IMR-90 (cell line): ENCODE data around the gene TBC1D1. TPM values are rescaled to one million over a fixed set of nuclear protein-coding genes. Genes with fewer than 3 reads are reported as not detected.
A peak's percentile ranks its signal among the peaks of the same experiment; 100 is the strongest.

Experiments
- ATAC-seq: fragments of 200-7000 bp; cut with Tn5 transposase; 2 replicates; pipeline ENCODE4 v1.9.1; 2020; ENCODE audit warnings: low read depth, mild to moderate bottlenecking, moderate library complexity
- Bru-seq: library from RNA; stranded (reverse); fragments of 400-500 nt; gene quantifications from one replicate; lab custom pipeline; 2021; lab: Mats Ljungman, UMichigan
- BruChase-seq, 2 experiments: library from RNA; stranded (reverse); fragments of 400-500 nt; gene quantifications; one replicate each; lab custom pipeline; 2021; lab: Mats Ljungman, UMichigan
- BruUV-seq: library from RNA; stranded (reverse); fragments of 400-500 nt; replicated peaks from 2 replicates; lab custom pipeline; 2021; lab: Mats Ljungman, UMichigan
- CTCF ChIA-PET: fragments of 300-600 bp; formaldehyde crosslinking; extraction: SDS; loops from one replicate; lab custom pipeline; 2021; ENCODE audit warnings: antibody characterized with exemption; lab: Yijun Ruan, JAX
- POLR2A ChIA-PET: fragments of 300-600 bp; sonication (Branson Sonifier 250); formaldehyde crosslinking; loops from one replicate; lab custom pipeline; 2022; ENCODE audit warnings: antibody characterized with exemption; ENCODE audit not compliant: unreplicated experiment; lab: Charles Lee
- DNase-seq: peaks from one replicate; pipeline ENCODE4 v3.0.0; 2013
- H2AFZ ChIP-seq: replicated peaks from 2 replicates; pipeline ENCODE3; 2013; ENCODE audit warnings: low read length, mild to moderate bottlenecking; ENCODE audit not compliant: poor library complexity
- H2AK5ac ChIP-seq: 2 replicates; pipeline ENCODE4 v1.6.1; 2013; ENCODE audit warnings: low read depth, low read length, inconsistent platforms
- H2AK9ac ChIP-seq: replicated peaks from 2 replicates; pipeline ENCODE3; 2013; ENCODE audit warnings: mild to moderate bottlenecking, low read depth, low read length, moderate library complexity; ENCODE audit not compliant: poor library complexity
- H2BK120ac ChIP-seq: 2 replicates; pipeline ENCODE4 v1.6.1; 2013; ENCODE audit warnings: low read depth, low read length, inconsistent platforms
- H2BK15ac ChIP-seq: 3 replicates; pipeline ENCODE4 v1.6.1; 2013; ENCODE audit warnings: low read depth, low read length, inconsistent platforms
- H2BK20ac ChIP-seq: 2 replicates; pipeline ENCODE4 v1.6.1; 2013; ENCODE audit warnings: low read depth, mild to moderate bottlenecking, inconsistent platforms, low read length, moderate library complexity
- H2BK5ac ChIP-seq: 2 replicates; pipeline ENCODE4 v1.6.1; 2013; ENCODE audit warnings: mild to moderate bottlenecking, low read depth, low read length, inconsistent platforms; ENCODE audit not compliant: poor library complexity, severe bottlenecking
- H3K14ac ChIP-seq: replicated peaks from 2 replicates; pipeline ENCODE4 v1.6.1; 2013; ENCODE audit warnings: low read depth, low read length, inconsistent platforms
- H3K18ac ChIP-seq: 2 replicates; pipeline ENCODE4 v1.6.1; 2013; ENCODE audit warnings: low read depth, low read length, control low read depth
- H3K23ac ChIP-seq: 2 replicates; pipeline ENCODE4 v1.6.1; 2013; ENCODE audit warnings: low read depth, low read length, inconsistent platforms
- H3K27ac ChIP-seq: 2 replicates; pipeline ENCODE4 v1.5.1; 2013; ENCODE audit warnings: mild to moderate bottlenecking, control low read depth, low read length; ENCODE audit not compliant: insufficient read depth
- H3K27me3 ChIP-seq: 2 replicates; pipeline ENCODE4 v1.6.1; 2013; ENCODE audit warnings: low read length; ENCODE audit not compliant: control insufficient read depth, insufficient read depth
- H3K36me3 ChIP-seq: 2 replicates; pipeline ENCODE4 v1.6.1; 2013; ENCODE audit warnings: low read length, mixed read lengths; ENCODE audit not compliant: control insufficient read depth, insufficient read depth
- H3K4ac ChIP-seq: 2 replicates; pipeline ENCODE4 v1.6.1; 2013; ENCODE audit warnings: low read depth, low read length, inconsistent platforms
- H3K4me1 ChIP-seq: 2 replicates; pipeline ENCODE4 v1.6.1; 2013; ENCODE audit warnings: low read length, mixed read lengths; ENCODE audit not compliant: control insufficient read depth, insufficient read depth
- H3K4me2 ChIP-seq: 2 replicates; pipeline ENCODE4 v1.6.1; 2013; ENCODE audit warnings: low read depth, mild to moderate bottlenecking, control low read depth, low read length, moderate library complexity
- H3K4me3 ChIP-seq: 2 replicates; pipeline ENCODE4 v1.5.1; 2013; ENCODE audit warnings: low read depth, mild to moderate bottlenecking, control low read depth, low read length, moderate library complexity; ENCODE audit not compliant: insufficient read depth
- H3K56ac ChIP-seq: 2 replicates; pipeline ENCODE4 v1.6.1; 2013; ENCODE audit warnings: low read length, inconsistent platforms; ENCODE audit not compliant: insufficient read depth; ENCODE audit errors: extremely low read depth
- H3K79me1 ChIP-seq, 2 experiments: 2 replicates each; pipeline ENCODE4 v1.6.1; 2013; ENCODE audit warnings: low read length in 2 of 2, inconsistent platforms in 1 of 2, low read depth in 1 of 2
- H3K9ac ChIP-seq: 2 replicates; pipeline ENCODE4 v1.6.1; 2013; ENCODE audit warnings: low read depth, low read length, control low read depth
- H3K9me1 ChIP-seq: 2 replicates; pipeline ENCODE4 v1.6.1; 2013; ENCODE audit warnings: low read length, inconsistent platforms; ENCODE audit not compliant: insufficient read depth
- H3K9me3 ChIP-seq: 2 replicates; pipeline ENCODE4 v1.6.1; 2013; ENCODE audit warnings: low read length; ENCODE audit not compliant: control insufficient read depth, insufficient read depth
- H4K20me1 ChIP-seq: 2 replicates; pipeline ENCODE4 v1.6.1; 2013; ENCODE audit warnings: low read length, inconsistent platforms; ENCODE audit not compliant: insufficient read depth
- H4K5ac ChIP-seq: 2 replicates; pipeline ENCODE4 v1.6.1; 2013; ENCODE audit warnings: mild to moderate bottlenecking, low read depth, low read length, control low read depth
- H4K8ac ChIP-seq, 2 experiments: 2 replicates each; pipeline ENCODE4 v1.6.1; 2013; ENCODE audit warnings: low read depth in 2 of 2, low read length in 2 of 2, control low read depth in 1 of 2, inconsistent platforms in 1 of 2
- H4K91ac ChIP-seq: 2 replicates; pipeline ENCODE4 v1.6.1; 2013; ENCODE audit warnings: low read depth, low read length, inconsistent platforms; ENCODE audit not compliant: insufficient read depth
- CEBPB ChIP-seq: IDR thresholded peaks from 2 replicates; pipeline ENCODE4 v1.6.1; 2012; ENCODE audit warnings: low read depth, low read length, improper control_type of control experiment
- CHD1 ChIP-seq: IDR thresholded peaks from 2 replicates; pipeline ENCODE4 v1.6.1; 2012; ENCODE audit warnings: low read depth, low read length, improper control_type of control experiment
- FOS ChIP-seq: fragments of 150-350 bp; IDR thresholded peaks from 2 replicates; pipeline ENCODE4 v1.6.1; 2016; ENCODE audit warnings: low read depth, low read length
- MAZ ChIP-seq: IDR thresholded peaks from 2 replicates; pipeline ENCODE4 v1.6.1; 2012; ENCODE audit warnings: low read depth, mild to moderate bottlenecking, low read length, improper control_type of control experiment, moderate library complexity, borderline replicate concordance
- NFE2L2 ChIP-seq: fragments of 150-350 bp; IDR thresholded peaks from 2 replicates; pipeline ENCODE4 v1.6.1; 2016; ENCODE audit warnings: low read depth, mild to moderate bottlenecking, low read length
- RAD21 ChIP-seq: IDR thresholded peaks from 2 replicates; pipeline ENCODE4 v1.6.1; 2012; ENCODE audit warnings: low read length, improper control_type of control experiment
- RCOR1 ChIP-seq: IDR thresholded peaks from 2 replicates; pipeline ENCODE4 v1.6.1; 2012; ENCODE audit warnings: mild to moderate bottlenecking, low read length, improper control_type of control experiment; ENCODE audit not compliant: insufficient replicate concordance
- SMC3 ChIP-seq: fragments of 150-350 bp; IDR thresholded peaks from 2 replicates; pipeline ENCODE4 v1.6.1; 2016; ENCODE audit warnings: low read depth, mild to moderate bottlenecking, antibody characterized with exemption, low read length, moderate library complexity
- WGBS, 2 experiments: methylation state at CpG; one replicate each; pipeline versions ENCODE4 v1.1.5 to v1.1.7; 2013; ENCODE audit warnings: missing lambda C conversion rate in 2 of 2; ENCODE audit not compliant: insufficient read length in 1 of 2; ENCODE audit errors: extremely low coverage in 2 of 2; 5-methylcytosine and 5-hydroxymethylcytosine counted together
- dilution Hi-C: fragments of 300-500 bp; cut with HindIII; formaldehyde crosslinking; loops from one replicate; pipeline ENCODE4 v1.14.3; 2018; ENCODE audit warnings: low sequenced_read_pairs; ENCODE audit not compliant: unreplicated experiment
- in situ Hi-C: fragments of 300-500 bp; cut with MboI; formaldehyde crosslinking; loops from 3 replicates; pipeline ENCODE4 v1.14.3; 2019; ENCODE audit warnings: low sequenced_read_pairs, inconsistent platforms, mixed read lengths
- intact Hi-C: fragments of 100-400 bp; cut with micrococcal nuclease; formaldehyde crosslinking; loops from 2 replicates; pipeline ENCODE4 v1.10.0; 2022
- long read RNA-seq: library from polyadenylated mRNA; unstranded; transcript quantifications from one replicate; pipeline ENCODE4 v2.0.0, GENCODE V29; 2021; ENCODE audit not compliant: unreplicated experiment
- polyA plus RNA-seq, 3 experiments: library from polyadenylated mRNA; depleted of rRNA; stranded (reverse); fragments of >200 nt; gene quantifications; 2 replicates each; pipeline ENCODE4 v1.2.3, GENCODE V29; 2012; ENCODE audit warnings: low replicate concordance in 1 of 3
- total RNA-seq: library from RNA; depleted of rRNA; stranded (reverse); fragments of >200 nt; gene quantifications from 2 replicates; pipeline ENCODE4 v1.2.3, GENCODE V29; 2012; rRNA removed
- TF ChIP-seq, protein P1 (sequence below): conservative IDR thresholded peaks from 2 replicates; pipeline ENCODE4 v1.5.1; 2012; ENCODE audit warnings: mild to moderate bottlenecking, low read depth, low read length, improper control_type of control experiment
- TF ChIP-seq, protein P2 (sequence below): fragments of 150-350 bp; IDR thresholded peaks from 2 replicates; pipeline ENCODE4 v1.6.1; 2017; ENCODE audit warnings: mild to moderate bottlenecking, antibody characterized with exemption, low read length, low read depth

Gene TBC1D1, protein sequence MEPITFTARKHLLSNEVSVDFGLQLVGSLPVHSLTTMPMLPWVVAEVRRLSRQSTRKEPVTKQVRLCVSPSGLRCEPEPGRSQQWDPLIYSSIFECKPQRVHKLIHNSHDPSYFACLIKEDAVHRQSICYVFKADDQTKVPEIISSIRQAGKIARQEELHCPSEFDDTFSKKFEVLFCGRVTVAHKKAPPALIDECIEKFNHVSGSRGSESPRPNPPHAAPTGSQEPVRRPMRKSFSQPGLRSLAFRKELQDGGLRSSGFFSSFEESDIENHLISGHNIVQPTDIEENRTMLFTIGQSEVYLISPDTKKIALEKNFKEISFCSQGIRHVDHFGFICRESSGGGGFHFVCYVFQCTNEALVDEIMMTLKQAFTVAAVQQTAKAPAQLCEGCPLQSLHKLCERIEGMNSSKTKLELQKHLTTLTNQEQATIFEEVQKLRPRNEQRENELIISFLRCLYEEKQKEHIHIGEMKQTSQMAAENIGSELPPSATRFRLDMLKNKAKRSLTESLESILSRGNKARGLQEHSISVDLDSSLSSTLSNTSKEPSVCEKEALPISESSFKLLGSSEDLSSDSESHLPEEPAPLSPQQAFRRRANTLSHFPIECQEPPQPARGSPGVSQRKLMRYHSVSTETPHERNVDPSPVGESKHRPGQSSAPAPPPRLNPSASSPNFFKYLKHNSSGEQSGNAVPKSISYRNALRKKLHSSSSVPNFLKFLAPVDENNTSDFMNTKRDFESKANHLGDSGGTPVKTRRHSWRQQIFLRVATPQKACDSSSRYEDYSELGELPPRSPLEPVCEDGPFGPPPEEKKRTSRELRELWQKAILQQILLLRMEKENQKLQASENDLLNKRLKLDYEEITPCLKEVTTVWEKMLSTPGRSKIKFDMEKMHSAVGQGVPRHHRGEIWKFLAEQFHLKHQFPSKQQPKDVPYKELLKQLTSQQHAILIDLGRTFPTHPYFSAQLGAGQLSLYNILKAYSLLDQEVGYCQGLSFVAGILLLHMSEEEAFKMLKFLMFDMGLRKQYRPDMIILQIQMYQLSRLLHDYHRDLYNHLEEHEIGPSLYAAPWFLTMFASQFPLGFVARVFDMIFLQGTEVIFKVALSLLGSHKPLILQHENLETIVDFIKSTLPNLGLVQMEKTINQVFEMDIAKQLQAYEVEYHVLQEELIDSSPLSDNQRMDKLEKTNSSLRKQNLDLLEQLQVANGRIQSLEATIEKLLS (N-terminal part only)
- total RNA-seq (90.3 and 104 TPM in 2 replicates), polyA plus RNA-seq (2012; rRNA removed) (37.0 and 42.4 TPM in 2 replicates), Bru-seq, nascent RNA (percentile 54 among the genes with signal in this experiment), BruChase-seq, experiment 1, labeled RNA remaining after a 6-hour chase (percentile 44 among the genes with signal in this experiment), BruChase-seq, experiment 2, labeled RNA remaining after a 2-hour chase (percentile 44 among the genes with signal in this experiment)
- 33.9 and 44.1 TPM in 2 replicates for polyA plus RNA-seq (2012; cell fraction: cytosol; rRNA removed)
- polyA plus RNA-seq (2012; cell fraction: nucleus; rRNA removed; ENCODE audit: low replicate concordance) = 27.6 and 51.4 TPM in 2 replicates
- long read RNA-seq, partial matches to known transcripts = 8 of 42 reads
- long read RNA-seq, other reads (novel, unspliced or antisense) = 32 of 42 reads

DNA sequence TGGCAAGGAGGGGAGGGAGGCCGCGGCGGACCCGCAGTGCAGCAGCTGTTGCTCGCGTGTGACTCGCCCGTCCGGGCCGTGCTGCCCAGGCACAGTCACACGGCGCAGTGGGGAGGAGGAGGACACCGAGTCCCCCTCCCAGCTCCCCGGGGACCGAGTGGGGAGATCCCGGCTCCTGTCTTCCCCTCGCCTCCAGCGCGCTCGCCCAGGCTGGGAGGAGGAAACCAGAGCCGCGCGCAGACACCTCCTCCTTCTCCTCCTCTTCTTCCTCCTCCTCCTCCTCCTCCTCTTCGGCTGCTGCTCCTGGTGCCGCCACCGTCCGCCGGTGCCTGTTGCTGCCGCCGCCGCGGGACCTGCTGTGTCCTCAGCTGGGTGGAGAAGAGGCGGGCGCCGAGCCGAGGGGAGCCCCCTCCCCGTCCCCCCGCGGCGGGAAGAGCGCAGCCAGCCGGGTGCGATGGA is at the start of gene TBC1D1:
Gene TBC1D1 (plus strand): TSS at position 284 of the 459 bp plus-strand sequence. CDS start 11,012 bp downstream, outside the sequence.
- H3K79me1 ChIP-seq = no peaks in the 10 kb centered on the region
- intact Hi-C loops = no loop called here
- POLR2A ChIA-PET = no interaction called here
- H3K9ac ChIP-seq = no peak within 1 kb of the TSS
- H2AK9ac ChIP-seq = peak within 1 kb of the TSS; percentile 62
- H3K14ac ChIP-seq = no peak within 1 kb of the TSS
- peak within 1 kb of the TSS; percentile 87 for H2AFZ ChIP-seq
- H4K8ac ChIP-seq = no peak within 1 kb of the TSS
- no peak within 1 kb of the TSS for H2AK5ac ChIP-seq
- no peak within 1 kb of the TSS for H3K18ac ChIP-seq
- dilution Hi-C loops = no loop called here
- peak within 1 kb of the TSS; percentile 23; the same call in 1 of the 2 replicates for H3K23ac ChIP-seq
- peak; percentile 64 for ATAC-seq
- DNase-seq = no peak
- no peak within 1 kb of the TSS for H3K27ac ChIP-seq
- H3K36me3 ChIP-seq = no peaks in the 10 kb centered on the region
- BruUV-seq = no TSS peak
- H3K4me2 ChIP-seq = peak within 1 kb of the TSS; percentile 86
- no peaks in the 10 kb centered on the region; the same call in 1 of the 2 replicates for H4K20me1 ChIP-seq
- H2BK15ac ChIP-seq = no peak within 1 kb of the TSS
- in situ Hi-C loops = no loop called here
- H3K4ac ChIP-seq = no peak within 1 kb of the TSS
- H3K9me3 ChIP-seq = no peaks in the 10 kb centered on the region
- CTCF ChIA-PET = no interaction called here
- no peaks in the 10 kb centered on the region; the same call in 1 of the 2 replicates for H3K4me1 ChIP-seq
- no peaks in the 10 kb centered on the region for H3K9me1 ChIP-seq
- H3K56ac ChIP-seq = no peak within 1 kb of the TSS
- WGBS, 2 experiments = 0% methylated on average over 22 of the region's 43 CpGs; no CpG with 5 or more reads in 1 of the 2 experiments
- no peak within 1 kb of the TSS for H4K5ac ChIP-seq
- peak within 1 kb of the TSS; percentile 64 for H3K4me3 ChIP-seq
- no peak within 1 kb of the TSS for H2BK20ac ChIP-seq
- H2BK5ac ChIP-seq = no peak within 1 kb of the TSS
- no peak within 1 kb of the TSS for H4K91ac ChIP-seq
- H2BK120ac ChIP-seq = no peak within 1 kb of the TSS
- peaks cover 50% of the 10 kb centered on the region for H3K27me3 ChIP-seq
- no peak for TF ChIP-seq NFE2L2
- TF ChIP-seq, protein P1, sequence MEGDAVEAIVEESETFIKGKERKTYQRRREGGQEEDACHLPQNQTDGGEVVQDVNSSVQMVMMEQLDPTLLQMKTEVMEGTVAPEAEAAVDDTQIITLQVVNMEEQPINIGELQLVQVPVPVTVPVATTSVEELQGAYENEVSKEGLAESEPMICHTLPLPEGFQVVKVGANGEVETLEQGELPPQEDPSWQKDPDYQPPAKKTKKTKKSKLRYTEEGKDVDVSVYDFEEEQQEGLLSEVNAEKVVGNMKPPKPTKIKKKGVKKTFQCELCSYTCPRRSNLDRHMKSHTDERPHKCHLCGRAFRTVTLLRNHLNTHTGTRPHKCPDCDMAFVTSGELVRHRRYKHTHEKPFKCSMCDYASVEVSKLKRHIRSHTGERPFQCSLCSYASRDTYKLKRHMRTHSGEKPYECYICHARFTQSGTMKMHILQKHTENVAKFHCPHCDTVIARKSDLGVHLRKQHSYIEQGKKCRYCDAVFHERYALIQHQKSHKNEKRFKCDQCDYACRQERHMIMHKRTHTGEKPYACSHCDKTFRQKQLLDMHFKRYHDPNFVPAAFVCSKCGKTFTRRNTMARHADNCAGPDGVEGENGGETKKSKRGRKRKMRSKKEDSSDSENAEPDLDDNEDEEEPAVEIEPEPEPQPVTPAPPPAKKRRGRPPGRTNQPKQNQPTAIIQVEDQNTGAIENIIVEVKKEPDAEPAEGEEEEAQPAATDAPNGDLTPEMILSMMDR = no peak
- TF ChIP-seq, protein P2, sequence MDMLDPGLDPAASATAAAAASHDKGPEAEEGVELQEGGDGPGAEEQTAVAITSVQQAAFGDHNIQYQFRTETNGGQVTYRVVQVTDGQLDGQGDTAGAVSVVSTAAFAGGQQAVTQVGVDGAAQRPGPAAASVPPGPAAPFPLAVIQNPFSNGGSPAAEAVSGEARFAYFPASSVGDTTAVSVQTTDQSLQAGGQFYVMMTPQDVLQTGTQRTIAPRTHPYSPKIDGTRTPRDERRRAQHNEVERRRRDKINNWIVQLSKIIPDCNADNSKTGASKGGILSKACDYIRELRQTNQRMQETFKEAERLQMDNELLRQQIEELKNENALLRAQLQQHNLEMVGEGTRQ = no peak
- TF ChIP-seq CHD1 = no peak
- TF ChIP-seq CEBPB = no peak
- TF ChIP-seq RAD21 = no peak
- no peak for TF ChIP-seq MAZ
- TF ChIP-seq FOS = no peak
- TF ChIP-seq RCOR1 = no peak
- TF ChIP-seq SMC3 = no peak
